ENCODE data around the gene SLC16A8.

GRCh38 chr22:38110008-38110862, 26.3 kb upstream of the SLC16A8 start, which contains the start of gene BAIAP2L2:
- TF ChIP-seq, protein P1, sequence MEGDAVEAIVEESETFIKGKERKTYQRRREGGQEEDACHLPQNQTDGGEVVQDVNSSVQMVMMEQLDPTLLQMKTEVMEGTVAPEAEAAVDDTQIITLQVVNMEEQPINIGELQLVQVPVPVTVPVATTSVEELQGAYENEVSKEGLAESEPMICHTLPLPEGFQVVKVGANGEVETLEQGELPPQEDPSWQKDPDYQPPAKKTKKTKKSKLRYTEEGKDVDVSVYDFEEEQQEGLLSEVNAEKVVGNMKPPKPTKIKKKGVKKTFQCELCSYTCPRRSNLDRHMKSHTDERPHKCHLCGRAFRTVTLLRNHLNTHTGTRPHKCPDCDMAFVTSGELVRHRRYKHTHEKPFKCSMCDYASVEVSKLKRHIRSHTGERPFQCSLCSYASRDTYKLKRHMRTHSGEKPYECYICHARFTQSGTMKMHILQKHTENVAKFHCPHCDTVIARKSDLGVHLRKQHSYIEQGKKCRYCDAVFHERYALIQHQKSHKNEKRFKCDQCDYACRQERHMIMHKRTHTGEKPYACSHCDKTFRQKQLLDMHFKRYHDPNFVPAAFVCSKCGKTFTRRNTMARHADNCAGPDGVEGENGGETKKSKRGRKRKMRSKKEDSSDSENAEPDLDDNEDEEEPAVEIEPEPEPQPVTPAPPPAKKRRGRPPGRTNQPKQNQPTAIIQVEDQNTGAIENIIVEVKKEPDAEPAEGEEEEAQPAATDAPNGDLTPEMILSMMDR (IDR thresholded peaks at IDR 0.05 in 2 of 3, conservative IDR thresholded peaks at IDR 0.05 in 1 of 3; ENCODE audit: borderline replicate concordance in 1 of 3, insufficient read depth in 1 of 3, low read depth in 2 of 3, low read length in 2 of 3), result no peak
- TF ChIP-seq POLR2A (IDR thresholded peaks at IDR 0.05; ENCODE audit: borderline replicate concordance, extremely low read depth, insufficient read depth, insufficient read length), result no peak
- TF ChIP-seq REST (IDR thresholded peaks at IDR 0.05; ENCODE audit: low read depth), result no peak
- no peak for TF ChIP-seq EZH2 (IDR thresholded peaks at IDR 0.05)
- TF ChIP-seq, protein P2, sequence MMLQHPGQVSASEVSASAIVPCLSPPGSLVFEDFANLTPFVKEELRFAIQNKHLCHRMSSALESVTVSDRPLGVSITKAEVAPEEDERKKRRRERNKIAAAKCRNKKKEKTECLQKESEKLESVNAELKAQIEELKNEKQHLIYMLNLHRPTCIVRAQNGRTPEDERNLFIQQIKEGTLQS (IDR thresholded peaks at IDR 0.05), result no peak
- no peak for TF ChIP-seq EGR1 (IDR thresholded peaks at IDR 0.05; ENCODE audit: low read depth)
- no peak for TF ChIP-seq POLR2AphosphoS5 (IDR thresholded peaks at IDR 0.05; ENCODE audit: low read depth, low read length)
- TF ChIP-seq YY1 (IDR thresholded peaks at IDR 0.05; ENCODE audit: extremely low read depth, insufficient replicate concordance, low read depth, low read length), result no peak
- no peak for TF ChIP-seq TCF7L2 (IDR thresholded peaks at IDR 0.05; ENCODE audit: borderline replicate concordance, extremely low read depth, insufficient read depth, insufficient read length)
- no peak for TF ChIP-seq SP1 (IDR thresholded peaks at IDR 0.05; ENCODE audit: low read depth)
- no peak for TF ChIP-seq SIN3A (IDR thresholded peaks at IDR 0.05; ENCODE audit: low read depth)
- no peak for TF ChIP-seq RAD21 (IDR thresholded peaks at IDR 0.05; ENCODE audit: low read depth)
- TF ChIP-seq FOSL1 (IDR thresholded peaks at IDR 0.05; ENCODE audit: low read depth), result no peak

All from HCT116 (cell line).